GM21528 (cell line): Measurements from ENCODE around the gene TLE3.
A peak's percentile ranks its signal among the peaks of the same experiment; 100 is the strongest.
"Not testable (repeated sequence)": the region's sequence is repeated elsewhere in the genome, so short reads cannot be mapped to it uniquely, and the experiment has no call there.

Source experiments
- ATAC-seq: cut with Tn5 transposase; IDR thresholded peaks from one replicate; pipeline ENCODE4 v1.9.1; 2021; ENCODE audit warnings: mild to moderate bottlenecking, moderate library complexity; ENCODE audit not compliant: unreplicated experiment, low FRiP score

Gene TLE3

GRCh38 chr15:70097321-70098152 is at the start of gene TLE3:
Gene TLE3 (minus strand): TSS chr15:70097917. CDS start chr15:70096798, 1,119 bp downstream.
- peak; percentile 46 for ATAC-seq

GRCh38 chr15:70147178-70147760 is 49.6 kb upstream of the TLE3 start:
- no peak for ATAC-seq

GRCh38 chr15:70146771-70147170 is 49.1 kb upstream of the TLE3 start:
- no peak for ATAC-seq

- no peak for ATAC-seq
These were observed 48.4 kb upstream of the TLE3 start for GRCh38 chr15:70146162-70146561.

GRCh38 chr15:70145261-70145660 is 47.5 kb upstream of the TLE3 start:
- no peak for ATAC-seq

GRCh38 chr15:70142322-70143191 is 44.8 kb upstream of the TLE3 start:
- ATAC-seq, result no peak

- no peak for ATAC-seq
These were observed 44.3 kb upstream of the TLE3 start for GRCh38 chr15:70142072-70142321.

- ATAC-seq, result no peak
These were observed 43.8 kb upstream of the TLE3 start for GRCh38 chr15:70141376-70142071.

- no peak for ATAC-seq
These were observed 43.0 kb upstream of the TLE3 start for GRCh38 chr15:70140543-70141375.

GRCh38 chr15:70140025-70140542 is 42.4 kb upstream of the TLE3 start:
- no peak for ATAC-seq

GRCh38 chr15:70137967-70138366 is 40.2 kb upstream of the TLE3 start:
- no peak for ATAC-seq

- not testable (repeated sequence) for ATAC-seq
These were observed 39.3 kb upstream of the TLE3 start for GRCh38 chr15:70137021-70137420.

- no peak for ATAC-seq
These were observed 36.2 kb upstream of the TLE3 start for GRCh38 chr15:70133781-70134421.

GRCh38 chr15:70133296-70133695 is 35.6 kb upstream of the TLE3 start:
- no peak for ATAC-seq

- no peak for ATAC-seq
These were observed 34.9 kb upstream of the TLE3 start for GRCh38 chr15:70132571-70132970.

GRCh38 chr15:70132139-70132538 is 34.4 kb upstream of the TLE3 start:
- no peak for ATAC-seq

- ATAC-seq, result no peak
These were observed 30.9 kb upstream of the TLE3 start for GRCh38 chr15:70128414-70129140.

- no peak for ATAC-seq
These were observed 30.2 kb upstream of the TLE3 start for GRCh38 chr15:70127770-70128413.
